Mammary epithelial cell (primary cell): Measurements from ENCODE around the gene NKD2.

Experiments
- EZH2 ChIP-seq: IDR thresholded peaks from 2 replicates; pipeline ENCODE4 v1.6.1; 2012; ENCODE audit warnings: low read length, inconsistent platforms, borderline replicate concordance
- TF ChIP-seq, protein P1 (sequence below), 2 donors: IDR thresholded peaks in 1 of 2; conservative IDR thresholded peaks in 1 of 2; 2 replicates each; pipeline ENCODE4 v1.5.1; 2011 to 2012; ENCODE audit warnings: inconsistent platforms in 2 of 2, low read length in 2 of 2, mild to moderate bottlenecking in 2 of 2, control low read depth in 1 of 2, low read depth in 1 of 2; ENCODE audit not compliant: insufficient read depth in 1 of 2; ENCODE audit errors: extremely low read depth in 1 of 2

DNA sequence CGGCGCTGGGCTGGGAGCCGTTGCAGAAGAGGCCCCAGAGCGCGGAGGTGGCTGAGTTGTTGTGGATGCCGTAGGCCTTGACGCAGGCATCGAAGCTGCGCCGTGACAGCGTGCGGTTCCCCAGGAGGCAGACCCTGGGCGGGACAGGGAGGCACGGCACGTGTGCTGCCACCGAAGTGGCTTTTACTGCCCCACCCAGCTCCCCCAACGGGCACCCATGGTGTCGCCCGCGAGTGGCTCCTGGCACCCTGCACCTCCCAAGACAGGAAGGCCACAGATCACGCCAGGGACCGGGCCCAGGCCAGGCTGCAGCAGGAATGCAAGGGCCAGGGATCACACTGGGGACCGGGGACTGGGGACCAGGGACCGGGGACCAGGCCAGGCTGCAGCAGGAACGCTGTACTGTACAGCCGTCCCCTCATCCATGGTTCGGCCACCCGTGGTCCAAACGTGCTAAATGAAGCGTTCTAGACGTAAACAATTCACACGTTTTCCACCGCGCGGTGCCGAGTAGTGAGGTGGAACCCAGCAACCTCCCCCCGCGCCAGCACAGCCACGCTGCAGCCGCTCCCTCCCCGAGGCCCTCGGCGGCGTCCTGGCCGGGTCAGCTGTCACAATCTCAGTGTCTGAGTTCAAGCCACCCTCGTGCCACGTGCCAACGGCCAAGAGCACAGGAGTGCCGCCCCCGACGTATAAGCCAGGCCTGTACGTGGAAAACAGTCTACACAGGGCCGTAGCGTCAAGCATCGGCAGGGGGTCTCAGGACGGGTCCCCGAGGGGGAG lies 75.4 kb downstream of the NKD2 start:
- no peak for TF ChIP-seq EZH2
- TF ChIP-seq, protein P1, sequence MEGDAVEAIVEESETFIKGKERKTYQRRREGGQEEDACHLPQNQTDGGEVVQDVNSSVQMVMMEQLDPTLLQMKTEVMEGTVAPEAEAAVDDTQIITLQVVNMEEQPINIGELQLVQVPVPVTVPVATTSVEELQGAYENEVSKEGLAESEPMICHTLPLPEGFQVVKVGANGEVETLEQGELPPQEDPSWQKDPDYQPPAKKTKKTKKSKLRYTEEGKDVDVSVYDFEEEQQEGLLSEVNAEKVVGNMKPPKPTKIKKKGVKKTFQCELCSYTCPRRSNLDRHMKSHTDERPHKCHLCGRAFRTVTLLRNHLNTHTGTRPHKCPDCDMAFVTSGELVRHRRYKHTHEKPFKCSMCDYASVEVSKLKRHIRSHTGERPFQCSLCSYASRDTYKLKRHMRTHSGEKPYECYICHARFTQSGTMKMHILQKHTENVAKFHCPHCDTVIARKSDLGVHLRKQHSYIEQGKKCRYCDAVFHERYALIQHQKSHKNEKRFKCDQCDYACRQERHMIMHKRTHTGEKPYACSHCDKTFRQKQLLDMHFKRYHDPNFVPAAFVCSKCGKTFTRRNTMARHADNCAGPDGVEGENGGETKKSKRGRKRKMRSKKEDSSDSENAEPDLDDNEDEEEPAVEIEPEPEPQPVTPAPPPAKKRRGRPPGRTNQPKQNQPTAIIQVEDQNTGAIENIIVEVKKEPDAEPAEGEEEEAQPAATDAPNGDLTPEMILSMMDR (conservative IDR thresholded peaks at IDR 0.05 in 1 of 2, IDR thresholded peaks at IDR 0.05 in 1 of 2; ENCODE audit: extremely low read depth in 1 of 2, insufficient read depth in 1 of 2, low read depth in 1 of 2, low read length in 2 of 2): no peak
